ENCODE results near the gene DDR1.
"Not testable (repeated sequence)": the region's sequence is repeated elsewhere in the genome, so short reads cannot be mapped to it uniquely, and the experiment has no call there.

Gene DDR1

GRCh38 chr6:30924040-30924627 lies 39.8 kb downstream of the DDR1 start:
- peak overlapping the region; percentile 10 for H3K27ac ChIP-seq (ENCODE audit: low read depth, low read length, severe bottlenecking)
- not testable (repeated sequence) for H3K4me3 ChIP-seq (ENCODE audit: extremely low read depth, insufficient read depth, low read length, poor library complexity, severe bottlenecking); H3K4me1 ChIP-seq (ENCODE audit: control insufficient read depth, insufficient read depth, low read length, poor library complexity, severe bottlenecking)
- 85 to 97% methylated on average over 6 to 8 of the region's 9 CpGs for WGBS, 2 experiments (ENCODE audit: insufficient coverage in 2 of 2)
- H3K36me3 ChIP-seq (ENCODE audit: control insufficient read depth, insufficient read depth, low read length): peaks cover 85% of the 10 kb centered on the region
- peaks cover 12% of the 10 kb centered on the region for H3K9me3 ChIP-seq (ENCODE audit: control insufficient read depth, low read length)

GRCh38 chr6:30926644-30927043 lies 42.3 kb downstream of the DDR1 start:
- Histone ChIP-seq H3K27ac (ENCODE audit: low read depth, low read length, severe bottlenecking) (no peak overlapping the region), H3K36me3 (ENCODE audit: control insufficient read depth, insufficient read depth, low read length) (peaks cover 66% of the 10 kb centered on the region)

GRCh38 chr6:30927080-30927479 lies 42.8 kb downstream of the DDR1 start:
- Histone ChIP-seq H3K36me3 (ENCODE audit: control insufficient read depth, insufficient read depth, low read length) (peaks cover 61% of the 10 kb centered on the region), H3K9me3 (ENCODE audit: control insufficient read depth, low read length) (peaks cover 14% of the 10 kb centered on the region)
- H3K27ac ChIP-seq (ENCODE audit: low read depth, low read length, severe bottlenecking); H3K4me1 ChIP-seq (ENCODE audit: control insufficient read depth, insufficient read depth, low read length, poor library complexity, severe bottlenecking); H3K4me3 ChIP-seq (ENCODE audit: extremely low read depth, insufficient read depth, low read length, poor library complexity, severe bottlenecking): not testable (repeated sequence)
- WGBS, 2 experiments (ENCODE audit: insufficient coverage in 2 of 2): 95 to 100% methylated on average over 2 of the region's 3 CpGs

More at GRCh38 chr6:30926644-30927043, 42.3 kb downstream of the DDR1 start:
- Histone ChIP-seq H3K9me3 (ENCODE audit: control insufficient read depth, low read length) (peaks cover 14% of the 10 kb centered on the region), H3K4me1 (ENCODE audit: control insufficient read depth, insufficient read depth, low read length, poor library complexity, severe bottlenecking) (peaks cover 4% of the 10 kb centered on the region), H3K4me3 (ENCODE audit: extremely low read depth, insufficient read depth, low read length, poor library complexity, severe bottlenecking) (no peak overlapping the region)
- WGBS, 2 experiments (ENCODE audit: insufficient coverage in 2 of 2): 80 to 100% methylated on average over 2 of the region's 4 CpGs

- no peak overlapping the region for H3K4me3 ChIP-seq (ENCODE audit: extremely low read depth, insufficient read depth, low read length, poor library complexity, severe bottlenecking)
- H3K9me3 ChIP-seq (ENCODE audit: control insufficient read depth, low read length): peaks cover 14% of the 10 kb centered on the region
- H3K27ac ChIP-seq (ENCODE audit: low read depth, low read length, severe bottlenecking): no peak overlapping the region
- 100% methylated on average over 2 of the region's 3 CpGs for WGBS, 2 experiments (ENCODE audit: insufficient coverage in 2 of 2)
- no peaks in the 10 kb centered on the region for H3K4me1 ChIP-seq (ENCODE audit: control insufficient read depth, insufficient read depth, low read length, poor library complexity, severe bottlenecking)
- H3K36me3 ChIP-seq (ENCODE audit: control insufficient read depth, insufficient read depth, low read length): peaks cover 45% of the 10 kb centered on the region
Observed at GRCh38 chr6:30928677-30929076, 44.4 kb downstream of the DDR1 start.

GRCh38 chr6:30930506-30930905 lies 46.2 kb downstream of the DDR1 start:
- Histone ChIP-seq H3K4me3 (ENCODE audit: extremely low read depth, insufficient read depth, low read length, poor library complexity, severe bottlenecking) (no peak overlapping the region), H3K9me3 (ENCODE audit: control insufficient read depth, low read length) (peaks cover 14% of the 10 kb centered on the region), H3K36me3 (ENCODE audit: control insufficient read depth, insufficient read depth, low read length) (peaks cover 31% of the 10 kb centered on the region), H3K27ac (ENCODE audit: low read depth, low read length, severe bottlenecking) (no peak overlapping the region), H3K4me1 (ENCODE audit: control insufficient read depth, insufficient read depth, low read length, poor library complexity, severe bottlenecking) (no peaks in the 10 kb centered on the region)
- WGBS, 2 experiments (ENCODE audit: insufficient coverage in 2 of 2): 94 to 100% methylated on average over 3 to 4 of the region's 4 CpGs

GRCh38 chr6:30931272-30931671 lies 47.0 kb downstream of the DDR1 start:
- H3K36me3 ChIP-seq (ENCODE audit: control insufficient read depth, insufficient read depth, low read length): peaks cover 24% of the 10 kb centered on the region
- peaks cover 14% of the 10 kb centered on the region for H3K9me3 ChIP-seq (ENCODE audit: control insufficient read depth, low read length)
- no peak overlapping the region for H3K4me3 ChIP-seq (ENCODE audit: extremely low read depth, insufficient read depth, low read length, poor library complexity, severe bottlenecking)
- 54 to 61% methylated on average over 5 to 7 of the region's 8 CpGs for WGBS, 2 experiments (ENCODE audit: insufficient coverage in 2 of 2)
- H3K27ac ChIP-seq (ENCODE audit: low read depth, low read length, severe bottlenecking): no peak overlapping the region
- H3K4me1 ChIP-seq (ENCODE audit: control insufficient read depth, insufficient read depth, low read length, poor library complexity, severe bottlenecking): no peaks in the 10 kb centered on the region

- 100% methylated on average over 1 of the region's 7 CpGs; no CpG with 5 or more reads in 1 of the 2 experiments for WGBS, 2 experiments (ENCODE audit: insufficient coverage in 2 of 2)
- H3K36me3 ChIP-seq (ENCODE audit: control insufficient read depth, insufficient read depth, low read length): peaks cover 17% of the 10 kb centered on the region
- H3K4me3 ChIP-seq (ENCODE audit: extremely low read depth, insufficient read depth, low read length, poor library complexity, severe bottlenecking): no peak within 1 kb of the TSS
- no peaks in the 10 kb centered on the region for H3K4me1 ChIP-seq (ENCODE audit: control insufficient read depth, insufficient read depth, low read length, poor library complexity, severe bottlenecking)
- H3K9me3 ChIP-seq (ENCODE audit: control insufficient read depth, low read length): peaks cover 14% of the 10 kb centered on the region
- H3K27ac ChIP-seq (ENCODE audit: low read depth, low read length, severe bottlenecking): no peak within 1 kb of the TSS
Observed at GRCh38 chr6:30931969-30932645, 47.8 kb downstream of the DDR1 start, which contains the start of gene SFTA2. TSS of gene SFTA2 (minus strand) at chr6:30932170. CDS start at chr6:30932096, 74 bp downstream.

GRCh38 chr6:30932665-30933365 lies 48.5 kb downstream of the DDR1 start:
- Histone ChIP-seq H3K36me3 (ENCODE audit: control insufficient read depth, insufficient read depth, low read length) (peaks cover 10% of the 10 kb centered on the region), H3K4me1 (ENCODE audit: control insufficient read depth, insufficient read depth, low read length, poor library complexity, severe bottlenecking) (no peaks in the 10 kb centered on the region), H3K4me3 (ENCODE audit: extremely low read depth, insufficient read depth, low read length, poor library complexity, severe bottlenecking) (no peak overlapping the region), H3K27ac (ENCODE audit: low read depth, low read length, severe bottlenecking) (no peak overlapping the region), H3K9me3 (ENCODE audit: control insufficient read depth, low read length) (peaks cover 14% of the 10 kb centered on the region)
- 79 to 97% methylated on average over 5 to 6 of the region's 6 CpGs for WGBS, 2 experiments (ENCODE audit: insufficient coverage in 2 of 2)

GRCh38 chr6:30935018-30935417 lies 50.7 kb downstream of the DDR1 start:
- 59 to 84% methylated on average over 3 of the region's 3 CpGs for WGBS, 2 experiments (ENCODE audit: insufficient coverage in 2 of 2)
- no peak overlapping the region for H3K4me3 ChIP-seq (ENCODE audit: extremely low read depth, insufficient read depth, low read length, poor library complexity, severe bottlenecking)
- no peak overlapping the region for H3K27ac ChIP-seq (ENCODE audit: low read depth, low read length, severe bottlenecking)
- no peaks in the 10 kb centered on the region for H3K9me3 ChIP-seq (ENCODE audit: control insufficient read depth, low read length)
- H3K4me1 ChIP-seq (ENCODE audit: control insufficient read depth, insufficient read depth, low read length, poor library complexity, severe bottlenecking): no peaks in the 10 kb centered on the region
- H3K36me3 ChIP-seq (ENCODE audit: control insufficient read depth, insufficient read depth, low read length): no peaks in the 10 kb centered on the region

- H3K4me3 ChIP-seq (ENCODE audit: extremely low read depth, insufficient read depth, low read length, poor library complexity, severe bottlenecking): no peak overlapping the region
- H3K4me1 ChIP-seq (ENCODE audit: control insufficient read depth, insufficient read depth, low read length, poor library complexity, severe bottlenecking): peaks cover 1% of the 10 kb centered on the region
- WGBS, 2 experiments (ENCODE audit: insufficient coverage in 2 of 2): 77 to 81% methylated on average over 3 to 5 of the region's 6 CpGs
- no peaks in the 10 kb centered on the region for H3K9me3 ChIP-seq (ENCODE audit: control insufficient read depth, low read length)
- H3K36me3 ChIP-seq (ENCODE audit: control insufficient read depth, insufficient read depth, low read length): no peaks in the 10 kb centered on the region
- H3K27ac ChIP-seq (ENCODE audit: low read depth, low read length, severe bottlenecking): no peak overlapping the region
Observed at GRCh38 chr6:30937265-30937664, 52.9 kb downstream of the DDR1 start.

Measured in mesodermal cell (in vitro differentiated cells).